GM18519 (cell line): Measurements from ENCODE around the gene RUFY2.
"Not testable (repeated sequence)": the region's sequence is repeated elsewhere in the genome, so short reads cannot be mapped to it uniquely, and the experiment has no call there.

ENCODE experiments used
- ATAC-seq: cut with Tn5 transposase; IDR thresholded peaks from one replicate; pipeline ENCODE4 v1.9.1; 2021; ENCODE audit warnings: mild to moderate bottlenecking, moderate library complexity; ENCODE audit not compliant: unreplicated experiment, low FRiP score

RUFY2 gene

GRCh38 chr10:68406815-68407548 lies at the start of gene RUFY2:
TSS of gene RUFY2 (minus strand) at chr10:68407277. CDS start at chr10:68407189, 88 bp downstream.
- peak; percentile 98 for ATAC-seq

GRCh38 chr10:68449698-68450097 lies 42.6 kb upstream of the RUFY2 start:
- ATAC-seq, result not testable (repeated sequence)

GRCh38 chr10:68446179-68446578 lies 39.1 kb upstream of the RUFY2 start:
- ATAC-seq, result no peak

- ATAC-seq, result no peak
These were observed 35.9 kb upstream of the RUFY2 start for GRCh38 chr10:68442971-68443370.

GRCh38 chr10:68440898-68441297 lies 33.8 kb upstream of the RUFY2 start:
- no peak for ATAC-seq

GRCh38 chr10:68435803-68436202 lies 28.7 kb upstream of the RUFY2 start:
- no peak for ATAC-seq

- ATAC-seq, result no peak
These were observed 27.6 kb upstream of the RUFY2 start for GRCh38 chr10:68434657-68435056.

GRCh38 chr10:68428396-68429104 lies 21.5 kb upstream of the RUFY2 start:
- no peak for ATAC-seq

- ATAC-seq, result no peak
These were observed 17.5 kb upstream of the RUFY2 start for GRCh38 chr10:68424454-68425014.

GRCh38 chr10:68423522-68423921 lies 16.4 kb upstream of the RUFY2 start:
- no peak for ATAC-seq

GRCh38 chr10:68419376-68419775 lies 12.3 kb upstream of the RUFY2 start:
- ATAC-seq, result no peak

GRCh38 chr10:68408898-68409518 lies 1.9 kb upstream of the RUFY2 start:
- ATAC-seq, result no peak

GRCh38 chr10:68406111-68406814 lies 814 bp downstream of the RUFY2 start:
- peak; percentile 10 for ATAC-seq

GRCh38 chr10:68403701-68404100 lies 3.4 kb downstream of the RUFY2 start:
- ATAC-seq, result no peak

- ATAC-seq, result no peak
These were observed 4.8 kb downstream of the RUFY2 start for GRCh38 chr10:68402276-68402675.

GRCh38 chr10:68397005-68397404 lies 10.1 kb downstream of the RUFY2 start:
- no peak for ATAC-seq

GRCh38 chr10:68385740-68386139 lies 21.3 kb downstream of the RUFY2 start:
- no peak for ATAC-seq

- no peak for ATAC-seq
These were observed 35.5 kb downstream of the RUFY2 start for GRCh38 chr10:68371604-68372003.

GRCh38 chr10:68367121-68367520 lies 40.0 kb downstream of the RUFY2 start:
- ATAC-seq, result no peak

GRCh38 chr10:68366600-68366999 lies 40.5 kb downstream of the RUFY2 start:
- ATAC-seq, result no peak

GRCh38 chr10:68365611-68366010 lies 41.5 kb downstream of the RUFY2 start:
- ATAC-seq, result no peak
